Measurements from ENCODE around the gene CSNK2B. TPM values are rescaled to one million over a fixed set of nuclear protein-coding genes. Genes with fewer than 3 reads are reported as not detected.
"Not testable (repeated sequence)": the region's sequence is repeated elsewhere in the genome, so short reads cannot be mapped to it uniquely, and the experiment has no call there.

CSNK2B gene
- total RNA-seq, 4 donors from 2014 or later: 181 to 264 (median 206) TPM

GRCh38 chr6:31702819-31703716, 37.2 kb downstream of the CSNK2B start, which contains the start of gene ABHD16A:
Gene ABHD16A, minus strand, starts transcription at chr6:31703324. Its CDS starts 43 bp downstream, at chr6:31703281.
- intact Hi-C loops (cut with DNase I): loop anchor here (5.0 kb wide), 1 partner anchor 34 kb away; the partner anchor contains the start of gene CLIC1
- peaks cover 20 to 21% of the 10 kb centered on the region in 2 donors for H3K4me1 ChIP-seq
- TF ChIP-seq CTCF (IDR thresholded peaks at IDR 0.05) (no peak), POLR2A (IDR thresholded peaks at IDR 0.05) (peak; percentile 82 to 97)
- H3K4me3 ChIP-seq (replicated peaks in 1 of 3): peak within 1 kb of the TSS; percentile 33 to 90 (median 75)
- H3K9me3 ChIP-seq: no peaks in the 10 kb centered on the region
- H3K36me3 ChIP-seq: peaks cover 0 to 4% of the 10 kb centered on the region in 2 donors
- peak within 1 kb of the TSS; percentile 95 to 99 (median 96) for H3K27ac ChIP-seq
- peak; percentile 100 for DNase-seq
- 1% methylated on average over 46 to 51 of the region's 54 CpGs for WGBS, 2 donors
- no peaks in the 10 kb centered on the region for H3K27me3 ChIP-seq

GRCh38 chr6:31705931-31706330, 40.1 kb downstream of the CSNK2B start:
- H3K27ac ChIP-seq: no peak overlapping the region
- peaks cover 17 to 23% of the 10 kb centered on the region in 2 donors for H3K4me1 ChIP-seq
- 93% methylated on average over 6 of the region's 6 CpGs for WGBS, 2 donors
- intact Hi-C loops (cut with DNase I): no loop called here
- no peak overlapping the region for H3K4me3 ChIP-seq (replicated peaks in 1 of 3)
- no peaks in the 10 kb centered on the region for H3K36me3 ChIP-seq
- DNase-seq: no peak
- H3K27me3 ChIP-seq: no peaks in the 10 kb centered on the region
- no peaks in the 10 kb centered on the region for H3K9me3 ChIP-seq
- TF ChIP-seq POLR2A (IDR thresholded peaks at IDR 0.05) (no peak), CTCF (IDR thresholded peaks at IDR 0.05) (no peak)

- no peak for DNase-seq
- Histone ChIP-seq H3K4me3 (replicated peaks in 1 of 3) (no peak within 1 kb of the TSS), H3K36me3 (no peaks in the 10 kb centered on the region), H3K9me3 (no peaks in the 10 kb centered on the region), H3K27me3 (no peaks in the 10 kb centered on the region), H3K27ac (no peak within 1 kb of the TSS), H3K4me1 (peaks cover 10 to 17% of the 10 kb centered on the region in 2 donors)
- TF ChIP-seq CTCF (IDR thresholded peaks at IDR 0.05) (no peak), POLR2A (IDR thresholded peaks at IDR 0.05) (no peak)
- WGBS, 2 donors: 51 to 69% methylated on average over 3 of the region's 3 CpGs
- intact Hi-C loops (cut with DNase I): no loop called here
Observed at GRCh38 chr6:31706599-31706998, 40.7 kb downstream of the CSNK2B start, which contains the start of gene LY6G6F. Gene LY6G6F, plus strand, starts transcription at chr6:31706866. Its CDS starts 41 bp downstream, at chr6:31706907.

- 80 to 88% methylated on average over 10 of the region's 10 CpGs for WGBS, 2 donors
- TF ChIP-seq POLR2A (IDR thresholded peaks at IDR 0.05) (no peak), CTCF (IDR thresholded peaks at IDR 0.05) (no peak)
Observed at GRCh38 chr6:31707701-31708100, 41.8 kb downstream of the CSNK2B start.

GRCh38 chr6:31708224-31708623, 42.3 kb downstream of the CSNK2B start:
- intact Hi-C loops (cut with DNase I): no loop called here
- no peak overlapping the region for H3K4me3 ChIP-seq (replicated peaks in 1 of 3)

More at GRCh38 chr6:31707701-31708100, 41.8 kb downstream of the CSNK2B start:
- intact Hi-C loops (cut with DNase I): no loop called here
- Histone ChIP-seq H3K9me3 (no peaks in the 10 kb centered on the region), H3K27me3 (no peaks in the 10 kb centered on the region), H3K27ac (no peak overlapping the region), H3K36me3 (no peaks in the 10 kb centered on the region), H3K4me3 (replicated peaks in 1 of 3) (no peak overlapping the region), H3K4me1 (peaks cover 0 to 13% of the 10 kb centered on the region in 2 donors)
- DNase-seq: no peak

GRCh38 chr6:31709157-31709556, 43.3 kb downstream of the CSNK2B start:
- H3K9me3 ChIP-seq; H3K36me3 ChIP-seq; H3K27me3 ChIP-seq; H3K27ac ChIP-seq; intact Hi-C loops (cut with DNase I); H3K4me3 ChIP-seq (replicated peaks in 1 of 3): not testable (repeated sequence)
- DNase-seq: peak; percentile 37 to 48
- peaks cover 10 to 23% of the 10 kb centered on the region in 2 donors for H3K4me1 ChIP-seq
- 63 to 75% methylated on average over 10 to 11 of the region's 11 CpGs for WGBS, 2 donors

More at GRCh38 chr6:31708224-31708623, 42.3 kb downstream of the CSNK2B start:
- Histone ChIP-seq H3K36me3 (no peaks in the 10 kb centered on the region), H3K27me3 (no peaks in the 10 kb centered on the region), H3K4me1 (peaks cover 1 to 19% of the 10 kb centered on the region in 2 donors), H3K27ac (no peak overlapping the region), H3K9me3 (no peaks in the 10 kb centered on the region)
- TF ChIP-seq CTCF (IDR thresholded peaks at IDR 0.05) (no peak), POLR2A (IDR thresholded peaks at IDR 0.05) (no peak)
- no peak for DNase-seq
- 90 to 91% methylated on average over 3 of the region's 3 CpGs for WGBS, 2 donors

All from thyroid gland (tissue), 4 donors.